Right ventricle myocardium superior (tissue), 1 donor: ENCODE data around the gene LGI2. TPM values are rescaled to one million over a fixed set of nuclear protein-coding genes. Genes with fewer than 3 reads are reported as not detected.
"Not testable (repeated sequence)": the region's sequence is repeated elsewhere in the genome, so short reads cannot be mapped to it uniquely, and the experiment has no call there.

Source experiments
- ATAC-seq: fragments of 200-7000 bp; cut with Tn5 transposase; one replicate; pipeline ENCODE4 v1.9.1; 2020; ENCODE audit warnings: mild to moderate bottlenecking; ENCODE audit not compliant: poor library complexity
- DNase-seq: peaks from one replicate; pipeline ENCODE4 v3.0.0-alpha.2; 2020
- intact Hi-C: fragments of 100-400 bp; cut with DNase I; formaldehyde crosslinking; loops from one replicate; pipeline ENCODE4 v1.11.2; 2022
- total RNA-seq: library from RNA; stranded (reverse); fragmentation: NEBNext Ultra II Directional; extraction: Animal tissue kit (Norgen Biotek cat#: 25700); gene quantifications from one replicate; pipeline ENCODE4 v1.2.1, GENCODE V29; 2021
- donor health status: DM: no; HTN: yes; CAD: no; lungs with severe emphysema.

Gene LGI2
- total RNA-seq, 1 donor from 2014 or later: 2.3 TPM

- DNase-seq: no peak
- ATAC-seq: no peak
- intact Hi-C loops: no loop called here
Observed at GRCh38 chr4:25057299-25057698, 26.6 kb upstream of the LGI2 start.

DNA sequence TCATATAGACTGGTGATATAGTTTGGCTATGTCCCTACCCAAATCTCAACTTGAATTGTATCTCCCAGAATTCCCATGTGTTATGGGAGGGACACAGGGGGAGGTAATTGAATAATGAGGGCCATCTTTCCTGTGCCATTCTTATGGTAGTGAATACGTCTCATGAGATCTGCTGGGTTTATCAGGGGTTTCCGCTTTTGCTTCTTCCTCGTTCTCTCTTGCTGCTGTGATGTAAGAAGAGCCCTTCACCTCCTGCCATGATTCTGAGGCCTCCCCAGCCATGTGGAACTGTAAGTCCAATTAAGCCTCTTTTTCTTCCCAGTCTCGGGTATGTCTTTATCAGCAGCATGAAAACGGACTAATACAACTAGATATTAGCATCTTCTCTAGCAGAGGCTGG is 21.3 kb upstream of the LGI2 start:
- DNase-seq, intact Hi-C loops, ATAC-seq: not testable (repeated sequence)

GRCh38 chr4:25051534-25051933 is 20.8 kb upstream of the LGI2 start:
- ATAC-seq (no peak), DNase-seq (no peak)
- intact Hi-C loops: no loop called here

DNA sequence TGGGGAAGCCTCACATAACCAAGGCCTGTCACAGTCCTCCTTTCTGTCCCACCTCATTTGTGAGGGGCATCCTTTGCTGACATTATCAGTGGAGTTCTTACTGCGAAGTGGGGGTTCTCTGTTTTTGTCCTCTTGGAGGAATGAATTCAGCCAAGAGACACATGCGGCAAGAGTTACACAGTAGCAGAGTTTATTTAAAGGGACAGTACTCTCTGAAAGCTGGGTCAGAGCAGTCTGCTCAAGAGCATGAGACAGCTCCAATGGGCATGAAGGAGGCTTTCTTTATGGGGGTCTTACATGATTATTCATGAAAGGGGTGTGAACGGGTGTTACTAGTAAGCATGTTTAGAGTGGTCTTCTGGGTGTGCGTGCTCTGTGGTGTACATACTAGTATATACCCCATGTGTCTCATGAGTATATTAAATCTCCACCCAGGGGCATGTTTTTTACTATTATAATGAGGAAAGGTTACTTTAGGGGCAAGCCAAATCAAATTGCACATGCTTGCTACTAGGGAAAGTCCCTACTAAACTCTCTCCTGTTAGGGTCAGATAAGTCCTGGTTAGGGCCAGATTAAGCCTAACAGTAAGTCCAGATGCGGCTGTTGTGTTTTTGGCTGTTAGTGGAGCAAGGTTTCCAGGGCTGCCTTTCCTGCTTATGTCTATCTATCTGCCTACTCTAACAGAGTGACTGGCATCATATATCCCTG is 19.8 kb upstream of the LGI2 start:
- DNase-seq: no peak
- ATAC-seq: no peak
- intact Hi-C loops: no loop called here

- peak; percentile 68 for ATAC-seq
- intact Hi-C loops: no loop called here
- no peak for DNase-seq
Observed at GRCh38 chr4:25043548-25043947, 12.8 kb upstream of the LGI2 start.

DNA sequence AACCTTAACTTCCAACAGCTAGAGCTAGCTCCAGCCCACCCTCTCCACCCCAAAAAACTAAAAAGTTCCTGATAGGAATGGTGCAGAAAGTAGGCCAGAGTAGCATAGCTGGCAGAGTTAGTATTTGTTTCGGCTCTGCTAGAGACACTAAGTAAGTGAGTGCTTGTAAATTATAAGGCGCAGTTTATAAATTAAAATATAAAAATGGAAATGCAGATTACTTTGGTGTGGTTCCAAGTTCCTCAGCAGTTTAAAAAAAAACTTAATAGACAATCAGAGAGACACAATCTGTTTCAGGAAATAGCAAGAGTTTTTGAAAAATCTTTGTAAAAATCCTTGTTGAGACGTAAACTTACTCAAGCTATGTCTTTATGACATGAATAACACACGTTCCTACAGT is 2.8 kb upstream of the LGI2 start:
- intact Hi-C loops: no loop called here
- DNase-seq (no peak), ATAC-seq (no peak)

DNA sequence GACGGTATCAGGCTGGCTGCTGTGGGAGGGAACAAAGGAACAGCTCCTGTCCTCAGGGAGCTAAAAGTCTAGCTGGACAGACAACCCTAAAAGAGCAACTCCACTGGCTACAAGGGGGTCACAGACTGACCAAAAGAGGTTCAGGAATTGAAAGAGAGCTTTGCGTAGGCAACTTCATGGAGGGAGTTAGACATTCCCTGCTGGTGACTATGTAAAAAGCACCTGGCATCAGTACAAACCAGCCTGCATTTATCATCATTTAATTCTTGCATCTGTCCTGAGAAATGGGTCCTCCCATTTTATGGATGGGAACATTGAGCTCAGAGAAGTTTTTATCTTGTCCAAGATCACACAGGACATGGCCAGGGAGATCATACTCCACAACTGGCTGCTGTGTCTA is 1.4 kb upstream of the LGI2 start:
- ATAC-seq (no peak), DNase-seq (no peak)
- intact Hi-C loops: no loop called here

DNA sequence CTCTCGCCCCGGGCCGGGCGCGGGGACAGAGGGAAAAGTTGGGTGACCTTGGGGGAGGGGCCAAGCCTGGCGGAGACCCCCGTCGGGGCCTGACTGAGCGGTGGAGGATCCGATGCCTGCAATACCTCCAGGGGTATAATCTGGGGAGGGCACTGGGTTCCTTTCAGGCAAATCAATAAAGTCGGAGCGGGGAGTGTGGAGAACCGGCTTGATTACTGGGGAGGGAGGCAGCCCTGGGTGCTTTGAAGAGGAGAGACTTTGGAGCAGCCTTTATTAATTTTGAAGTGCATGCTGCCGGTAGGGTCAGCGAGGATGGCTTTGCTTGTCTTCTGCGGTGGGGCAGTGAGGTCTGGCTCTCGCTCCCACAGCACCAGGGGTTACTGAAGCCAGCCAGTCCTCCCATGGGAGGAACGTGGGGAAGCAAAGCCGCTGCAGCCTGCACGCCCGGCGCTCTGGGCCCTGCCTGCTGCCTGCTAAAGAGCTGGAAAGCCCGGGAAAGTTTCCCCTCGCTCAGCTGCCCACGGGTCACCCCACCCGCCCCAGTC is 403 bp upstream of the LGI2 start:
- intact Hi-C loops: loop anchor here (2.0 kb wide), 1 partner anchor 114 kb away; no protein-coding TSS in a partner anchor
- DNase-seq (no peak), ATAC-seq (peak; percentile 69)

GRCh38 chr4:25029479-25030276 is 1.1 kb downstream of the LGI2 start:
- DNase-seq: no peak
- ATAC-seq: no peak
- intact Hi-C loops: loop anchor here (2.0 kb wide), 1 partner anchor 115 kb away; no protein-coding TSS in a partner anchor

- no peak for ATAC-seq
- intact Hi-C loops: no loop called here
- no peak for DNase-seq
Observed at GRCh38 chr4:25028851-25029250, 1.9 kb downstream of the LGI2 start.

- intact Hi-C loops: no loop called here
- no peak for ATAC-seq
- DNase-seq: no peak
Observed at GRCh38 chr4:25022766-25023165, 8.0 kb downstream of the LGI2 start.

DNA sequence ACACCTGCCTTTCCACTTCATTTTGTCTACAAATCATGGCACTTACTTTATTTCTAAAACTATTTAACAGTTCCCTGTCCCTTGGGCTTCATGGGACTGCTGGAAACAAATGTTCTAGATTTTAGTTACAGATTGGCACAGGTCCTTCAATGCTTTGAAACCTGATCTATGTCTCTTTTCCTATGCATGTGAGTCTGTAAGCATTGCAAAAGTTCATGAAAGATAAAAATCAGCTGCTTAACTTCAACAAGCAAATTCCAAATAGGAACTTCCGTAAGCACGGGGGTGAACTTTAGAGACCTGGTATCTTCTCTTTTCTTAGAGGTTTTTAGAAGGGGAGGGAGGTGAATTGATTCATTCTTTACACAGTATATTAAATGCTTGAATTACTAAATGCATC is 9.5 kb downstream of the LGI2 start:
- DNase-seq: no peak
- ATAC-seq: no peak
- intact Hi-C loops: no loop called here

GRCh38 chr4:25020236-25020635 is 10.5 kb downstream of the LGI2 start:
- ATAC-seq: no peak
- intact Hi-C loops: no loop called here
- DNase-seq: no peak

- intact Hi-C loops: no loop called here
- DNase-seq (no peak), ATAC-seq (no peak)
Observed at GRCh38 chr4:25019501-25019900, 11.2 kb downstream of the LGI2 start.

GRCh38 chr4:25015012-25015411 is 15.7 kb downstream of the LGI2 start:
- intact Hi-C loops: no loop called here
- DNase-seq (no peak), ATAC-seq (peak; percentile 18)

- DNase-seq, intact Hi-C loops, ATAC-seq: not testable (repeated sequence)
Observed at GRCh38 chr4:25014662-25014983, 16.1 kb downstream of the LGI2 start.

DNA sequence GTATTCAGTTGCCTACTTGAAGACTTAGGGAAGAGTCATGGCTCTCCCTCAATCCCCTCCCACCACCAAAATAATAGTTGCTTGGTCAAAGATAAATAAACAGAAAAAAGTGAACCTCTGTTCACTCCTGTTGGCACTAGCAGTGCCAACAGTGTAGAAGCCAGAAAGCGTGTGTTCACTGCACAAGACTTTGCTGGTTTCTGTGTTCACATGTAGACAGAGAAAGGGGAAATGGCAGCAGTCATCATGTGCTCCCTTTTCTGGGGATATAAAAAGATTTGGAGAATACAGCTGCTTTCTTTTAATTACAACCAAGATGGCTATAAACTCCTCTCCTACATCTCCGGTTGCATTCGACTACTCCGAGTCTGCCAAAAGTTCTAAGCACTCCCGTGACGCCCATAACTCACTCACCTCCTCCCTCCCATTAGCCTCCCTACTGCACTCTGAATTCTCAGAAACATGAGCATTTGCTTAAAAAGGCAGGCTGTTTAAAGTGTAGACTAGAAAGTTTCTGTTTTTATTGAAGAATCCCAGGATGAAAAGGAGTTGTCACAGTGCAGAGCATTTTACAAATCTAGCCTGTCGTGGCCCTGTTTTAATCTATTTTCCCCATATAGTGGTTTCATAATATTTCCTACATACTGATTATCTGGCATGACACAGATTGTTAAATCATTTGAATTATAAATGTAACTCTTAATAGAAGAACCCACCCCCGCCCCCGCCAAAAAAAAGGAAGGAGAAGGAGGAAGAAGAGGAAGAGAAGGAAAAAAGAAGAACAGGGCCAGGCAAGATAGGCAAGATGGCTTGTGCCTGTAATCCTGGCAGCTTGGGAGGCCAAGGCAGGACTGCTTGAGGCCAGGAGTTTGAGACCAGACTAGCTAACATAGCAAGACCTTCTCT is 16.7 kb downstream of the LGI2 start:
- ATAC-seq (no peak), DNase-seq (no peak)
- intact Hi-C loops: no loop called here

DNA sequence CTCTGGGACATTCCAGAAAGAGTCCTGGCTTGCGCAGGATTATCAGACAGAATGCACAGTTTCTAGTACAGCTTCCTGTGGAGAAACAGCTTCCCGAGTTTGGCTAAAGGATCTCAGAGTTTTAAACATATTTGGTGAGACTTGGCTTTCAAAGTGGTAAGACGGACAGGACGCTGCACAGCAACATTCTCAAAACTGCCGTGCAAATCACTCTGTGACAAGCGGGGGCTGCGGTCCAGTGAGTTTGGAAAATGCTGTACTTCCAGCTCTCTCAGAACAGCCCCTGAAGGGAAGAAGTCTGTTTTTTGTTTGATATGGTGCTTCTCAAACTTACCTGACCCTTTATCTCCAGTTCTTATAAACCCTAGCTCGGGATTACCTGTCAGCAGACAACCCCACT is 18.1 kb downstream of the LGI2 start:
- intact Hi-C loops: no loop called here
- no peak for ATAC-seq
- no peak for DNase-seq
